Measurements from ENCODE around the gene ABTB1.

- TF ChIP-seq CTCF (IDR thresholded peaks at IDR 0.05; ENCODE audit: low read depth, low read length) (no peak), MAX (IDR thresholded peaks at IDR 0.05; ENCODE audit: low read depth, low read length) (no peak)
Observed at GRCh38 chr3:127719369-127719768, 46.6 kb downstream of the ABTB1 start.
